ENCODE measurements around the gene NAV2.

The NAV2 gene

GRCh38 chr11:19697721-19698121 lies 14.9 kb upstream of the NAV2 start:
- TF ChIP-seq, protein P1, sequence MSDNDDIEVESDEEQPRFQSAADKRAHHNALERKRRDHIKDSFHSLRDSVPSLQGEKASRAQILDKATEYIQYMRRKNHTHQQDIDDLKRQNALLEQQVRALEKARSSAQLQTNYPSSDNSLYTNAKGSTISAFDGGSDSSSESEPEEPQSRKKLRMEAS (IDR thresholded peaks at IDR 0.05; ENCODE audit: low read depth, low read length): no peak
- no peak for TF ChIP-seq CTCF (IDR thresholded peaks at IDR 0.05; ENCODE audit: low read depth, low read length)
- no peak for TF ChIP-seq MYC (IDR thresholded peaks at IDR 0.05; ENCODE audit: low read depth, low read length)
- TF ChIP-seq POLR2A (IDR thresholded peaks at IDR 0.05; ENCODE audit: extremely low read depth, insufficient read length): no peak
- DNase-seq (ENCODE audit: low read depth): no peak
- no peak overlapping the region for H3K4me3 ChIP-seq (ENCODE audit: low read depth, low read length)

DNA sequence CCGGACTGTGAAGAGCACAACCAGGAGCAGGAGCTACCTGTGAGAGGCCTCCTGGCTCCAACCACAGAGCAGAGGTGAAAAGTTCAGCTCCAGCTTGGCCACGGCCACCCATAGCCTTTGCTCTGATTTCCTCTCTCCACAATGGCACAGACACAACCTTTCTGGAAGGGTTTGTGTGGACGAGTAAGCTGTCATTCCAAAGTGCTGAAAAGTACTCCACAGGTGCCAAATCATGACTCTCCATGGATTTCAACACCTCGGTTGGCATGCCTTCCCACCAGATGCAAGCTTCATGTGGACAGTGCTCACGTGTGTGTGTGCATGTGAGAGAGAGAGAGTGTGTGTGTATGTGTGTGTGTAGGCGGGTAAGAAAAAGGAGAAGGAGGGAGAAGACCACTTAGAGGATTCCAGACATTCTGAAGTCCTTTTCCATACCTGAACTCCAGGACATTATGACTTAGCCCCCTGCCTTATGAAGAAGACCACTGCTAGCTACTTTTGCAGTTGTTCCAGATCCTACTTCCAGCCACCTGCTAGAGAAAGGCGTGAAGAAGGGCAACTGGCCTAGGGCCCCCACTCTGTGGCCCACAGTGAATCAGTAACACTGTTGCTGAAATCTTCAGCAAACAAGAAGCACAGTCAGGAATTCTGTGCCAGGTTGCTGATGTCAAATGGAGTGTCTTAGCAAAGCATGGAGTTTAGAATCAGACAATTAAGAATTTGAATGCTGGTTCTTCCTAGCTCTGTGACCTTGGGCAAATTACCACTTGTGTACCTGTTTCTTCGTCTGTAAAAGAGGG lies 13.9 kb upstream of the NAV2 start:
- no peak for TF ChIP-seq MYC (IDR thresholded peaks at IDR 0.05; ENCODE audit: low read depth, low read length)
- TF ChIP-seq CTCF (IDR thresholded peaks at IDR 0.05; ENCODE audit: low read depth, low read length): no peak
- TF ChIP-seq POLR2A (IDR thresholded peaks at IDR 0.05; ENCODE audit: extremely low read depth, insufficient read length): no peak
- TF ChIP-seq, protein P1 (IDR thresholded peaks at IDR 0.05; ENCODE audit: low read depth, low read length): no peak
- no peak overlapping the region for H3K4me3 ChIP-seq (ENCODE audit: low read depth, low read length)
- no peak for DNase-seq (ENCODE audit: low read depth)

DNA sequence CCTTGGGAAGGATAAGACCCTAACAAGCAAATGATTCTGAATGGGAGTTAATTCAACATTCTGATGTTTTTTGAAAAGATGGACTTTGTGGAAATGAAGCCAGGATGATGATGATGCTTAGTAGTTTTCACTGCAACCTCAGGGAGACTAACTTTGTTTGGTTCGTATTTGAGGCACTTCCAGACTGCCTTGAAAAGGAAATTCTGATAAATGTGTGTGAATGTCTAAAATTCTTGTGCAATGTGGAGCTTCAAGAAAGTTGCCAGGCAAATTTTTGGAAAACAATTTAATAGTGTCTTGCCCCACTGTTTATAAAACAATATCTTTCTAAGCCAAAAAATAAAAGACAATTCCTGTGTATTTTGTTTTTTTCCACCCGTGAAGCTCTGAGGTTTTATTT lies 11.2 kb upstream of the NAV2 start:
- H3K4me3 ChIP-seq (ENCODE audit: low read depth, low read length): no peak overlapping the region
- TF ChIP-seq CTCF (IDR thresholded peaks at IDR 0.05; ENCODE audit: low read depth, low read length) (no peak), POLR2A (IDR thresholded peaks at IDR 0.05; ENCODE audit: extremely low read depth, insufficient read length) (no peak), MYC (IDR thresholded peaks at IDR 0.05; ENCODE audit: low read depth, low read length) (no peak)
- TF ChIP-seq, protein P1 (IDR thresholded peaks at IDR 0.05; ENCODE audit: low read depth, low read length): no peak
- DNase-seq (ENCODE audit: low read depth): no peak

DNA sequence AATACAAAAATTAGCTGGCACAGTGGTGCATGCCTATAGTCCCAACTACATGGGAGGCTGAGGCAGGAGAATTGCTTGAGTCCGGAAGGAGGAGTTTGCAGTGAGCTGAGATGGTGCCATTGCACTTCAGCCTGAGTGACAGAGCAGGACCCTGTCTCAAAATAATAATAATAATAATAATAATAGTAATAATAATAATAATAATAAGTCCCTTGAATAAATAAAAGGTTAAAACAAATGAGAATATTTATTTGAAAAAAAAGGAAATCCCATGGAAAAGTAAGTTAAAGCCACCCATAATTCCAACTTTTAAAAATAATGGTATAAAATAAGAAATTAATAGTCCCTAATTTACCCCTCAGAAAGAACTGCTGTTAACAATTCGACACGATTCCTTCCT lies 10.0 kb upstream of the NAV2 start:
- H3K4me3 ChIP-seq (ENCODE audit: low read depth, low read length): no peak overlapping the region
- DNase-seq (ENCODE audit: low read depth): no peak
- TF ChIP-seq, protein P1 (IDR thresholded peaks at IDR 0.05; ENCODE audit: low read depth, low read length): no peak
- TF ChIP-seq POLR2A (IDR thresholded peaks at IDR 0.05; ENCODE audit: extremely low read depth, insufficient read length) (no peak), MYC (IDR thresholded peaks at IDR 0.05; ENCODE audit: low read depth, low read length) (no peak), CTCF (IDR thresholded peaks at IDR 0.05; ENCODE audit: low read depth, low read length) (no peak)

DNA sequence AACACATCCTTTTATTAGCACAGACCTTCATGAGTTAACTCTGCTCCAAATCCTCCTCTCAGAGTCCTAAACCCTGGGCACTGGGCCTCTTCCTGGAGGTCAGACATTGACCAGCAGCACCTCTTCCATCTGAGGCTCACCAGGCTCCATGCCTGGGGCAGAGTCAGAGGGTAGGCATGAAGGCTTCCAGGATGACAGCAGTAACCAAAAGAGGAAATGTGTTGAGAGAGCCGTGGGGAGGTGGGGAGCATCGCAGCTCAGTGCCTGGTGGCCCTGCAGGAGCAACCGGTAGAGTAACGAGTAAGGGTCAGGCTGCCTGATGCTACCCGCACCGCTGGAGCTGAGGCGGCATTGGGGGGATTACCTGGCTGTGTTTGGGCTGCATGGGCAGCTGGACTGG lies 9.4 kb upstream of the NAV2 start:
- DNase-seq (ENCODE audit: low read depth): no peak
- TF ChIP-seq, protein P1 (IDR thresholded peaks at IDR 0.05; ENCODE audit: low read depth, low read length): no peak
- TF ChIP-seq POLR2A (IDR thresholded peaks at IDR 0.05; ENCODE audit: extremely low read depth, insufficient read length): no peak
- no peak for TF ChIP-seq MYC (IDR thresholded peaks at IDR 0.05; ENCODE audit: low read depth, low read length)
- no peak for TF ChIP-seq CTCF (IDR thresholded peaks at IDR 0.05; ENCODE audit: low read depth, low read length)
- no peak overlapping the region for H3K4me3 ChIP-seq (ENCODE audit: low read depth, low read length)

Measured in NB4 (cell line).